ENCODE data around the gene OAF. TPM values are rescaled to one million over a fixed set of nuclear protein-coding genes. Genes with fewer than 3 reads are reported as not detected.

The OAF gene
- total RNA-seq, 1 experiment from 2014 or later, result 97.1 TPM

DNA sequence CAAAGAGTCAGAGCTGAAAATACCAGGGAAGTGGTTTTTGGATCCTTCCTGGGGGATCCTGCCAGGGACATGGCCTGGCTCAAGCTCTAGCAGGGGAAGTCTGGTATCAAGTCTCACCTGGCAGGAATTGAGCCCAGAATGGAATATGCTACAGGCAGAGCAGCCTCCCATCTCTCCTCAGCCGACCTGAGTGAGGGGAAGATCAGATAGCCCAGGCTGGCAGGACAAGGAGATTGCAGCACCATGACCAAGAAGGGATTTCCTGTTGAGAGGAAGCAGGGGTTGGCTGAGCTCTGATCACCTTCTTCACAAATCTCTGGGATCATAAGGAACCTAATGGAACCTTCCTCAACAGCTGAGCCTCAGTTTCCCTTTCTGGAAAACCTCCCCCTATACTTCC is 13.0 kb downstream of the OAF start:
- POLR2A ChIA-PET (ENCODE audit: unreplicated experiment), result no interaction called here
- Histone ChIP-seq H3K79me2 (ENCODE audit: low read length) (no peaks in the 10 kb centered on the region), H3K4me2 (ENCODE audit: low read length) (no peak overlapping the region), H2AFZ (ENCODE audit: low read length) (no peak overlapping the region), H3F3A (ENCODE audit: low read length, unreplicated experiment) (no peaks in the 10 kb centered on the region), H3K27me3 (ENCODE audit: low read length) (no peaks in the 10 kb centered on the region), H3K9me2 (replicated peaks; ENCODE audit: low read length) (no peaks in the 10 kb centered on the region), H3K4me1 (ENCODE audit: insufficient read depth, low read length) (peaks cover 7% of the 10 kb centered on the region; the same call in 1 of the 2 replicates), H3K9ac (ENCODE audit: low read length) (no peak overlapping the region), H3K27ac (ENCODE audit: low read length) (no peak overlapping the region), H3K9me3 (ENCODE audit: low read length) (no peaks in the 10 kb centered on the region), H4K20me1 (ENCODE audit: low read length) (no peaks in the 10 kb centered on the region), H3K36me3 (ENCODE audit: low read depth, low read length) (no peaks in the 10 kb centered on the region), H3K4me3 (ENCODE audit: low read length) (no peak overlapping the region)
- CTCF ChIA-PET, result interaction anchor here (0.7 kb wide), 1 partner anchor 512 kb away, joined by 3 read pairs; no protein-coding TSS in a partner anchor
- ATAC-seq, result no peak
- TF ChIP-seq, protein P1, sequence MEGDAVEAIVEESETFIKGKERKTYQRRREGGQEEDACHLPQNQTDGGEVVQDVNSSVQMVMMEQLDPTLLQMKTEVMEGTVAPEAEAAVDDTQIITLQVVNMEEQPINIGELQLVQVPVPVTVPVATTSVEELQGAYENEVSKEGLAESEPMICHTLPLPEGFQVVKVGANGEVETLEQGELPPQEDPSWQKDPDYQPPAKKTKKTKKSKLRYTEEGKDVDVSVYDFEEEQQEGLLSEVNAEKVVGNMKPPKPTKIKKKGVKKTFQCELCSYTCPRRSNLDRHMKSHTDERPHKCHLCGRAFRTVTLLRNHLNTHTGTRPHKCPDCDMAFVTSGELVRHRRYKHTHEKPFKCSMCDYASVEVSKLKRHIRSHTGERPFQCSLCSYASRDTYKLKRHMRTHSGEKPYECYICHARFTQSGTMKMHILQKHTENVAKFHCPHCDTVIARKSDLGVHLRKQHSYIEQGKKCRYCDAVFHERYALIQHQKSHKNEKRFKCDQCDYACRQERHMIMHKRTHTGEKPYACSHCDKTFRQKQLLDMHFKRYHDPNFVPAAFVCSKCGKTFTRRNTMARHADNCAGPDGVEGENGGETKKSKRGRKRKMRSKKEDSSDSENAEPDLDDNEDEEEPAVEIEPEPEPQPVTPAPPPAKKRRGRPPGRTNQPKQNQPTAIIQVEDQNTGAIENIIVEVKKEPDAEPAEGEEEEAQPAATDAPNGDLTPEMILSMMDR (conservative IDR thresholded peaks at IDR 0.05; ENCODE audit: low read depth, low read length), result no peak
- no peak for TF ChIP-seq EZH2phosphoT487 (IDR thresholded peaks at IDR 0.05; ENCODE audit: borderline replicate concordance, low read length)
- TF ChIP-seq EZH2 (IDR thresholded peaks at IDR 0.05; ENCODE audit: low read length, unreplicated experiment), result no peak
- intact Hi-C loops (cut with micrococcal nuclease), result no loop called here
- BruUV-seq (replicated peaks), result no TSS peak
- no peak for DNase-seq

DNA sequence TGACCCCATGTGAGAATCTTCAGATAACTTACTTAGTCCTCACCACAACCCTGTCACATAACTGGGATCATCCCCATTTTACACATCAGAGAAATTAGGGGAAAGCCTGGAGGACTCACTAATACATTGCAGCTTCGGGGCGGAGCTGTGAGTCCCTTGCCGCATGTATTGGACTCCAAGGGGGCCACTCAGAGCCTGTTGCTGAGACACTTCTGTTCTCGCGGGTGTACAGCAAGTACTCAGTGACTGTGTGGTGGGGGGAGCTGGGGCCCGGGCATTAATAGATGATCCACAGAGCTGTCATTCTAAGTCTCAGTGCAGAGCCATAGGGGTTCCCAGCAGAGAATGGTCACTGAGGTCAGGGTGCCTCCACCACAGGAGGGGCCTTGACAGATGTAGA is 13.5 kb downstream of the OAF start:
- Histone ChIP-seq H3K4me2 (ENCODE audit: low read length) (no peak overlapping the region), H2AFZ (ENCODE audit: low read length) (no peak overlapping the region), H3K9ac (ENCODE audit: low read length) (no peak overlapping the region), H4K20me1 (ENCODE audit: low read length) (no peaks in the 10 kb centered on the region), H3K9me2 (replicated peaks; ENCODE audit: low read length) (no peaks in the 10 kb centered on the region), H3K9me3 (ENCODE audit: low read length) (no peaks in the 10 kb centered on the region), H3K36me3 (ENCODE audit: low read depth, low read length) (no peaks in the 10 kb centered on the region), H3K79me2 (ENCODE audit: low read length) (no peaks in the 10 kb centered on the region), H3K4me1 (ENCODE audit: insufficient read depth, low read length) (peaks cover 7% of the 10 kb centered on the region; the same call in 1 of the 2 replicates), H3K27ac (ENCODE audit: low read length) (no peak overlapping the region), H3K4me3 (ENCODE audit: low read length) (no peak overlapping the region), H3K27me3 (ENCODE audit: low read length) (no peaks in the 10 kb centered on the region), H3F3A (ENCODE audit: low read length, unreplicated experiment) (no peaks in the 10 kb centered on the region)
- ChIA-PET POLR2A (ENCODE audit: unreplicated experiment) (no interaction called here), CTCF (interaction anchor here (0.7 kb wide), 1 partner anchor 513 kb away, joined by 3 read pairs; no protein-coding TSS in a partner anchor)
- no TSS peak for BruUV-seq (replicated peaks)
- DNase-seq, result no peak
- TF ChIP-seq, protein P1 (conservative IDR thresholded peaks at IDR 0.05; ENCODE audit: low read depth, low read length), result no peak
- TF ChIP-seq EZH2phosphoT487 (IDR thresholded peaks at IDR 0.05; ENCODE audit: borderline replicate concordance, low read length), result no peak
- no peak for TF ChIP-seq EZH2 (IDR thresholded peaks at IDR 0.05; ENCODE audit: low read length, unreplicated experiment)
- no peak for ATAC-seq
- intact Hi-C loops (cut with micrococcal nuclease), result no loop called here

GRCh38 chr11:120224972-120225909 is 14.4 kb downstream of the OAF start:
- Histone ChIP-seq H3K79me2 (ENCODE audit: low read length) (no peaks in the 10 kb centered on the region), H3K27me3 (ENCODE audit: low read length) (no peaks in the 10 kb centered on the region), H3K4me2 (ENCODE audit: low read length) (no peak overlapping the region), H3K27ac (ENCODE audit: low read length) (no peak overlapping the region), H4K20me1 (ENCODE audit: low read length) (no peaks in the 10 kb centered on the region), H3K4me1 (ENCODE audit: insufficient read depth, low read length) (peaks cover 7% of the 10 kb centered on the region; the same call in 1 of the 2 replicates), H3K9ac (ENCODE audit: low read length) (no peak overlapping the region), H3K36me3 (ENCODE audit: low read depth, low read length) (no peaks in the 10 kb centered on the region), H2AFZ (ENCODE audit: low read length) (no peak overlapping the region), H3K9me2 (replicated peaks; ENCODE audit: low read length) (no peaks in the 10 kb centered on the region), H3K9me3 (ENCODE audit: low read length) (no peaks in the 10 kb centered on the region), H3K4me3 (ENCODE audit: low read length) (no peak overlapping the region), H3F3A (ENCODE audit: low read length, unreplicated experiment) (no peaks in the 10 kb centered on the region)
- no peak for ATAC-seq
- BruUV-seq (replicated peaks), result no TSS peak
- no peak for DNase-seq
- TF ChIP-seq, protein P1 (conservative IDR thresholded peaks at IDR 0.05; ENCODE audit: low read depth, low read length), result no peak
- TF ChIP-seq EZH2phosphoT487 (IDR thresholded peaks at IDR 0.05; ENCODE audit: borderline replicate concordance, low read length), result no peak
- TF ChIP-seq EZH2 (IDR thresholded peaks at IDR 0.05; ENCODE audit: low read length, unreplicated experiment), result no peak
- ChIA-PET CTCF (no interaction called here), POLR2A (ENCODE audit: unreplicated experiment) (no interaction called here)
- intact Hi-C loops (cut with micrococcal nuclease), result no loop called here
